Activated CD8-positive, alpha-beta T cell treated with anti-CD3 and anti-CD28 coated beads, Interleukin-2, amount 10 ng/mL, durations not matched to agents 7 days and 5 days (primary cell): ENCODE results near the gene CDK6. TPM values are rescaled to one million over a fixed set of nuclear protein-coding genes. Genes with fewer than 3 reads are reported as not detected.

Source experiments
- ATAC-seq: fragments of 150-1000 bp; cut with Tn5 transposase; one replicate; pipeline ENCODE4 v1.10.0; 2021; ENCODE audit warnings: moderate library complexity
- CTCF ChIA-PET: fragments of 350-600 bp; sonication (Branson Sonifier 250); formaldehyde crosslinking; loops from one replicate; lab custom pipeline; 2021; ENCODE audit warnings: antibody characterized with exemption; lab: Charles Lee
- POLR2A ChIA-PET: fragments of 350-600 bp; sonication (Branson Sonifier 250); formaldehyde crosslinking; loops from one replicate; lab custom pipeline; 2021; ENCODE audit warnings: antibody characterized with exemption; lab: Charles Lee
- DNase-seq: peaks from one replicate; pipeline ENCODE4 v3.0.0-alpha.2; 2020
- H3K27ac Mint-ChIP-seq: one replicate; pipeline ENCODE4 v1.8.0; 2021; ENCODE audit warnings: mild to moderate bottlenecking, mixed read lengths
- H3K27me3 Mint-ChIP-seq: one replicate; pipeline ENCODE4 v1.8.0; 2021; ENCODE audit warnings: low read depth, mixed read lengths
- H3K36me3 Mint-ChIP-seq: one replicate; pipeline ENCODE4 v1.8.0; 2021; ENCODE audit warnings: low read depth, mixed read lengths
- H3K4me1 Mint-ChIP-seq: one replicate; pipeline ENCODE4 v1.8.0; 2021; ENCODE audit warnings: low read depth, mixed read lengths
- H3K4me3 Mint-ChIP-seq: one replicate; pipeline ENCODE4 v1.8.0; 2021; ENCODE audit warnings: mild to moderate bottlenecking, mixed read lengths
- H3K9me3 Mint-ChIP-seq: one replicate; pipeline ENCODE4 v1.8.0; 2022; ENCODE audit warnings: mixed read lengths; ENCODE audit not compliant: insufficient read depth
- total RNA-seq, 2 experiments: library from RNA; stranded (reverse); gene quantifications; one replicate each; pipeline ENCODE4 v1.2.3, GENCODE V29; 2021

CDK6 gene
- total RNA-seq, 2 experiments from 2014 or later = 159 to 160 TPM

DNA sequence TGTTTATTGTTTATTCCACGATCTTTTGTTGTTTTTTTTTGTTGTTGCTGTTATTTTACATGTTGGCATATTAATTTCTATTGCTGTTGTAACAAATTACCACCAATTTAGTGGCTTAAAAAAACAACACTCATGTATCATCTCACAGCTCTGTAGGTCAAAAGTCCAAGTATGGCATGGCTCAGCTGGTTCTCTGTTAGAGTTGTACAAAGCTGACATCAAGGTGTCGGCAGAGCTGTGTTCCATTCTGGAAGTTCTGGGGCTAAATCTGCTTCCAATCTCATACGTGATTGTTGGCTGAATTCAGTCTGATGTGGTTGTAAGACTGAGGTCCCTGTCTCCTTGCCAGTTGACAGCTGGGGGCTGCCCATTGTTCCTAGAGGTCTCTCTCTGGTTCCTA is 186.0 kb downstream of the CDK6 start:
- H3K36me3 Mint-ChIP-seq = peaks cover 69% of the 10 kb centered on the region
- ATAC-seq (no peak), DNase-seq (no peak)
- ChIA-PET CTCF (interaction anchor here (1.3 to 2.1 kb wide), 2 partner anchors 9 to 33 kb away, joined by 3 to 5 read pairs; no protein-coding TSS in a partner anchor), POLR2A (interaction anchor here (0.6 to 1.6 kb wide), 3 partner anchors 35 to 801 kb away, joined by 3 to 5 read pairs (median 4); partner anchors contain the start of genes PEX1 and RBM48)
- H3K27ac Mint-ChIP-seq = no peak overlapping the region
- H3K4me1 Mint-ChIP-seq = peaks cover 71% of the 10 kb centered on the region
- no peaks in the 10 kb centered on the region for H3K27me3 Mint-ChIP-seq
- H3K9me3 Mint-ChIP-seq = no peaks in the 10 kb centered on the region
- H3K4me3 Mint-ChIP-seq = no peak overlapping the region

DNA sequence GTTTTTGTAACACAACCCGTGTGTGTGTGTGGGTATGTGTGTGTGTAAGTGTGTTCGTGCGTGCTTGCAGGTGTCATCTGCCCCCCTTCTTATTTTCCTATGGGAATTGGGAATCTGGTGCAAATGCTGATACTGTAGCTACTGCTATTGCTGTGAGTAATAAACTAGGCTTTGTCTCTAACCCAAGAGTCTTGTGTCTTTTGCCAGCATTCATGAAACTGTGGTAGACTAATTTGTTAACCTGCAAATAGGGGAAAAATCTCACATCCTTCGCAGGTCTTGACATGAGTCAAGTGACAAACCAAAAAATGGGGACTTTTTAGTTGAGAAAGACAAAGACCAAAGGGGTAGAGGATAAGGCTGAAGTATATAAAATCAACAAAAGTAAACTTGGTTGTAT is 188.3 kb downstream of the CDK6 start:
- DNase-seq (no peak), ATAC-seq (no peak)
- ChIA-PET CTCF (interaction anchor here (1.0 to 1.2 kb wide), 2 partner anchors 15 to 27 kb away, joined by 3 to 5 read pairs; no protein-coding TSS in a partner anchor), POLR2A (no interaction called here)
- H3K4me3 Mint-ChIP-seq = no peak overlapping the region
- H3K4me1 Mint-ChIP-seq = peaks cover 80% of the 10 kb centered on the region
- H3K27ac Mint-ChIP-seq = peak overlapping the region; percentile 40
- no peaks in the 10 kb centered on the region for H3K27me3 Mint-ChIP-seq
- H3K36me3 Mint-ChIP-seq = peaks cover 79% of the 10 kb centered on the region
- H3K9me3 Mint-ChIP-seq = peaks cover 5% of the 10 kb centered on the region

DNA sequence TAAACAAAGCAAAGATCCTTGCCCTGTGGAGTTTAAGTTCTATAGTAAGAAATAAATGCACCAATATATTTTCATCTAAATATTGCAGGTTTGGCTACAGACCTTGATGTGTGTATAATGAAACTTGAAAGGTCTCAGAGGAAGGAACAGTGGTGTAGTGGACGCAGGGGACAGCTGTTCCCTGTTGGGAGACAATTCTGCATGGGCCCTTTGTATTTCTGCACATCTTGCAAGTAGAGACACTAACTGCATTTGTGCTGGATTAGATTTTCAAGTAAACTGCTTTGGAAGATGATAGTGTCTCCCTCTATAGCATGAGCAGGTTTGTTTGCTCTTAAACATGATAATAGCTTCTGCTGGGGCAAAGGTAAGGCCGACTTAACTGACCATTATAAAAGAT is 188.7 kb downstream of the CDK6 start:
- peak overlapping the region; percentile 40 for H3K27ac Mint-ChIP-seq
- ATAC-seq (no peak), DNase-seq (no peak)
- H3K4me1 Mint-ChIP-seq = peaks cover 81% of the 10 kb centered on the region
- H3K9me3 Mint-ChIP-seq = peaks cover 5% of the 10 kb centered on the region
- peaks cover 79% of the 10 kb centered on the region for H3K36me3 Mint-ChIP-seq
- CTCF ChIA-PET = interaction anchor here (1.0 to 1.2 kb wide), 2 partner anchors 15 to 26 kb away, joined by 3 to 5 read pairs; no protein-coding TSS in a partner anchor
- POLR2A ChIA-PET = no interaction called here
- H3K4me3 Mint-ChIP-seq = no peak overlapping the region
- no peaks in the 10 kb centered on the region for H3K27me3 Mint-ChIP-seq

DNA sequence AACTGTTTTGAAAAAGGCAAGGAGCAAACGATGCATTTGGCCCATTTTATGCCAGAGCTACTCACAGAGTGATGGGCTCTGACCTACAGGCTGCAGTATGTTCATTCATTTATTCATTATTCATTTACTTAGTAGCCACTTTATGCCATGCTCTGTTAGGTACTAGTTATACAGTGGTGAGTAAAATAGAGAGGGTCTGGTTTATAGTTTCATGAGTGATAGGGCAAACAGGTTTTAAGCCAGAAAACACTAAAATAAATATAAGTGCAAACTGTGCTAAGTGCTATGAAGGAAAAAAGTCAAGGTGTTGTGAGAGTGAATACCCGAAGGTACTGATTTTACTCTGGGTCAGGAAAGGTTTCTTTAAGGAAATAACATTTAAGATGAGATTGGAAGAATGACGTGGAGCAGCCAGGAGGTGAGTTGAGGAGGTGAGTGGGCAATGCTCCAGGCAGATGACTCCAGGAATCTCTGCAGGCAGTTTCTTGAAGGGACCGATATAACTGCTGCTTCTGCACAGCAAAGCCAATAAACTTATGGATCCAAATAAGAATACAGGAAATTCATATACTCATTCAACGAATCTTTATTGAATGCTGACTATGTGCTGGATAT is 189.3 kb downstream of the CDK6 start:
- peak overlapping the region; percentile 27 for H3K27ac Mint-ChIP-seq
- DNase-seq (no peak), ATAC-seq (no peak)
- peaks cover 5% of the 10 kb centered on the region for H3K9me3 Mint-ChIP-seq
- H3K4me3 Mint-ChIP-seq = no peak overlapping the region
- peaks cover 80% of the 10 kb centered on the region for H3K36me3 Mint-ChIP-seq
- ChIA-PET POLR2A (no interaction called here), CTCF (interaction anchor here (1.2 to 1.5 kb wide), 2 partner anchors 26 to 34 kb away, joined by 3 to 5 read pairs; no protein-coding TSS in a partner anchor)
- H3K27me3 Mint-ChIP-seq = no peaks in the 10 kb centered on the region
- peaks cover 81% of the 10 kb centered on the region for H3K4me1 Mint-ChIP-seq

DNA sequence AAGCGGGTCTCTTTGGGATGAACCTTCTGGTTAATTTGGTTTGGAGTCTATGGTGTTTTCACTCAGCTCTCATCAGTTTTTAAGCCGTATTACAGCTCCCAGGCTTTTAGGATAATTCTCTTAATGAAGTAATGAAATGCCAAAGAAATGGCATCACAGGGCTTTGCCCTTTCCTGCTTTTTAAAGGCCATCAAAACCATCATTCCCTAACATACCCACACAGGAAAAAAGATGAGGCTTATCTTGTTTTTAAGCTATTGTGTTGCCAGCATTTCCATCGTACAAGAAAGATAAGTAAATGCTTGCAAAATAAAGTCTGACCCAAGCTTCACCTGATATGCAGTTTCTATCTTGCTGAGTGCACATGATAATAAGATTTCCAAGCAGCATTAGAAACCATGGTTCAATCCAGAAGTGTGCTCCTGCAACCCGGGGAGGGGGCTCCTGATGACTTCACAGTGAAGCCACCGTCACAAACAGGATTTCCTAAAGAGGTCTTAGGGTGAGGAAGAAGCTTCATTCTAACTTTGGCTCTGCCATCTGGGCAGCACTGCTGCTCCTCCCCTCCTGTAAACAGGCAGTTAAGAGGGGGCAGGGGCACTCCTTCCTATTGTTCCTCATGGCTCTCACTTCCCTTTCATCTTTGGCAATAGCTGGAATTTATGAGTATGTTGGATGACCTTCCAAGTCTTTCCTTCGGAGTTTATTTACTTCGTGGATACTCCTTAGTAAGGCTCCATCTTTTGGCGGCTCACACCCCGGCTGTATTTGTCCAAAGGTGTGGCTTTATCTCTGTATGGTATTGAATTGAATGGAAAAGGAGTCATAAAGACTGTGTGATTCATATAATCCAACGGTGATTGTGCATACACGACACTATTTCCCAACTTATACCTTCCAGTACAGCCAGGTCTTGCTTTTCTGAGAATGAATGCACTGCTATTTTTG is 191.0 kb downstream of the CDK6 start:
- Mint-ChIP-seq H3K27me3 (no peaks in the 10 kb centered on the region), H3K4me1 (peaks cover 91% of the 10 kb centered on the region), H3K4me3 (no peak overlapping the region), H3K36me3 (peaks cover 76% of the 10 kb centered on the region), H3K27ac (peak overlapping the region; percentile 80), H3K9me3 (peaks cover 5% of the 10 kb centered on the region)
- POLR2A ChIA-PET = interaction anchor here (1.0 to 1.5 kb wide), 4 partner anchors 12 to 167 kb away, joined by 3 to 4 read pairs (median 3); no protein-coding TSS in a partner anchor
- CTCF ChIA-PET = interaction anchor here (1.0 to 2.0 kb wide), 6 partner anchors 10 to 188 kb away, joined by 5 to 6 read pairs (median 6); no protein-coding TSS in a partner anchor
- DNase-seq = no peak
- ATAC-seq = no peak

DNA sequence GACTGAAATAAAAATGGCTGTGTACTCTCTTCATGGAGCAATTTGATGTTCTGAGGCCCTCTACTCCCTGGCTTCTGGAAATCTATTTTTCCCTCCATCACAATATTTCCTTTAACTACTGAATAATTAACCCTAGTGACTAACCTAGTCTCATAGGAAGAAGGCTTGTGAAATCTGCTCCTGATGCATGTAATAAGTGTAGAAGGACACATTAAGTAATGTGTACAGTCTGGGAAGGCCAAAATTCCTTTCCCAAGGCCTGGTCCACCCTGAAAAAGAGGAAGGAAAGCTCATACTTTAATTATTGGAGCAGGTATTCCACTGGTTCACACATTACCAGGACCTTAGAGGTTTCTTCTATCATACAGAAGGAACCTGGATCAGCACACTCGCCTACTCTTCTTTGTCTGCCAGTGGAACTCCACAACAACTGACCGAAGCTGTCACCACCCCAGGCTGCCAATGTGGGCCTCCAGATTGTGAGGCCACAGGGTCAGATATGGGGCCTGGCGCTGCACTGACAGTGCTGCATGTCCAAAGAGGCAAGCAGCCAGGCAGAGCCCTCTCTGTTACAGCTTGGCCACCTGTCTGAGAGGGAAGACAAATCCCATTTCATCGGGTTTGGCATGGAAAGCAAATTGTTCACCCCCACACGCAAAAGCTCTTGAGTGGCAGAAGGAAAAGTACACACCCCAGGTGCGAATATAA is 191.8 kb downstream of the CDK6 start:
- ChIA-PET CTCF (interaction anchor here (1.0 to 2.0 kb wide), 6 partner anchors 10 to 188 kb away, joined by 5 to 6 read pairs (median 6); no protein-coding TSS in a partner anchor), POLR2A (interaction anchor here (1.1 to 3.6 kb wide), 4 partner anchors 11 to 168 kb away, joined by 3 to 21 read pairs (median 4); no protein-coding TSS in a partner anchor)
- DNase-seq = no peak
- H3K36me3 Mint-ChIP-seq = peaks cover 70% of the 10 kb centered on the region
- H3K27me3 Mint-ChIP-seq = no peaks in the 10 kb centered on the region
- ATAC-seq = no peak
- peaks cover 94% of the 10 kb centered on the region for H3K4me1 Mint-ChIP-seq
- no peak overlapping the region for H3K4me3 Mint-ChIP-seq
- peaks cover 5% of the 10 kb centered on the region for H3K9me3 Mint-ChIP-seq
- H3K27ac Mint-ChIP-seq = peak overlapping the region; percentile 80

DNA sequence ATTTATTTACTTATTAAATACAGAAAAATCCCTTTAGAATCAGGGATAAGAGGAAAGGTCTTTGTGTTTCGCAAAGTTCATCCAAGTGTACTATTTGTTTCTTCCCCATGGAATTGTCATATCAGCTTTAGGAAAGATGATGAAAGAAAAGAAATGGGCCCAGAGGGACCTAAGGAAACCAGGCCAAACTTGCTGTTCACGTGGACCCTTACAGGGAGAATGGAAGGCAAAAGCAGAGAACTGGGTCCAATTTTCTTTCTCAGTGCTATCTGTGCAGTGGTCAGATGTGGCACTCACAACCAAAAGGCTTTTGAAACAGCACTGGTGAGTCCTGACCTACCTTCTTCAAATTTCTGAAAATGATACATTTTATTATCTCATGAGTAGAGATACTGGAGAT is 192.6 kb downstream of the CDK6 start:
- Mint-ChIP-seq H3K4me1 (peaks cover 95% of the 10 kb centered on the region), H3K27me3 (no peaks in the 10 kb centered on the region), H3K9me3 (peaks cover 5% of the 10 kb centered on the region), H3K27ac (peak overlapping the region; percentile 31), H3K36me3 (peaks cover 72% of the 10 kb centered on the region), H3K4me3 (no peak overlapping the region)
- ATAC-seq (no peak), DNase-seq (no peak)
- CTCF ChIA-PET = interaction anchor here (1.3 to 2.0 kb wide), 6 partner anchors 12 to 189 kb away, joined by 3 to 7 read pairs (median 6); no protein-coding TSS in a partner anchor
- POLR2A ChIA-PET = interaction anchor here (1.0 to 3.6 kb wide), 4 partner anchors 9 to 42 kb away, joined by 3 to 21 read pairs (median 4); no protein-coding TSS in a partner anchor

DNA sequence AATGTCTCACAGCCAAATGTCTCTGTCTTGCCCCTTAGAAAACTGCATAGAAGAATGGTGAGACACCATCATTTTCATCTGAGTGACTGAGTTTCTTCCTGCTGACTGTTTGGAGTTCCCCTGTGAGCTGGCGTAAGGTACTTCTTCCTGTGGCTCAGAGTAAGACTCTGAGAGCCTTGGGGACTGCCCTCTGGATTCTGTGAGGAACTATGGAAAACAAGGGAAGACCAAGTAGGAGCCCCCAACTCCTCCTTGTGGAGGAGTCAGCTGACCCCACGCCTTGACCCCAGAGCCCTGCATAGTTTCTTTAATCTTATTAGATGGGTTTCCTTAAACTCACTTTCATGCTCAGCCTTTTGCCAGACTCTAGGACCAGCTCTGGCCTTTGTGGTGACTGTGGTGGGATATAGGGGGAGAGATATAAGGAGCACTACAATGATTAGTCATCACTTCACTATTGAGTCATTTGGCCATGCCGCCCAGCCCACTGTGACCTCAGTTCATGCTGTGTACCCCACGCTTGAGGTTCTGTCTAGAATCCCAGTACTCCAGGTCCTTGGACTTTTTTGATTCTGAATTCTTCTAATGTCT is 194.4 kb downstream of the CDK6 start:
- peak; percentile 74 for ATAC-seq
- Mint-ChIP-seq H3K36me3 (peaks cover 68% of the 10 kb centered on the region), H3K4me3 (peak overlapping the region; percentile 64)

DNA sequence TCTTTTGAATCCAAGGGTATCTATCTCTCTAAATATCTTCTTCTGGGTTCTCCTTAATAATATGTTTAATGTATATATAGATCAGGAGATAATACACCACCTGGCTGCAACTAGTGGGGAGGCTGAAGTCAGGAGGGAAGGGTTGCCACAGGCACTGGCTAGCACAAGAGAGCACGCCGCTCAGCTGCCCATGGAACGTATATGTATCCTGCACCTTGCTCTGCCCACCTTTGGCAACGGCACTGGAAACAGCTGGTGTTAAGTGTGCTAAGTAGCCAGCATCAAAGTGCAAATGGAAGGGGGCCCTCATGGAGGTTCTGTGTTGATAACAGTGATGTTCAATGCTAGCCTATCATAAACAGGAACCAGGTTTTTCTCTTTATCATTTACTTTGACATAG is 196.4 kb downstream of the CDK6 start:
- CTCF ChIA-PET = interaction anchor here (0.9 to 4.6 kb wide), 4 partner anchors 19 to 193 kb away, joined by 3 to 23 read pairs (median 8); no protein-coding TSS in a partner anchor
- H3K27ac Mint-ChIP-seq = peak overlapping the region; percentile 44
- H3K9me3 Mint-ChIP-seq = peaks cover 5% of the 10 kb centered on the region
- POLR2A ChIA-PET = interaction anchor here (1.0 to 1.6 kb wide), 3 partner anchors 9 to 44 kb away, joined by 4 to 8 read pairs (median 6); no protein-coding TSS in a partner anchor
- ATAC-seq = peak; percentile 9
- H3K27me3 Mint-ChIP-seq = no peaks in the 10 kb centered on the region
- no peak for DNase-seq
- peaks cover 86% of the 10 kb centered on the region for H3K4me1 Mint-ChIP-seq
- H3K4me3 Mint-ChIP-seq = no peak overlapping the region
- H3K36me3 Mint-ChIP-seq = peaks cover 65% of the 10 kb centered on the region

More for the DNA sequence above, 194.4 kb downstream of the CDK6 start:
- Mint-ChIP-seq H3K27ac (peak overlapping the region; percentile 94), H3K27me3 (no peaks in the 10 kb centered on the region), H3K9me3 (peaks cover 5% of the 10 kb centered on the region), H3K4me1 (peaks cover 91% of the 10 kb centered on the region)
- POLR2A ChIA-PET = interaction anchor here (0.7 to 3.6 kb wide), 7 partner anchors 9 to 191 kb away, joined by 3 to 21 read pairs (median 4); no protein-coding TSS in a partner anchor
- CTCF ChIA-PET = interaction anchor here (1.0 to 4.6 kb wide), 9 partner anchors 8 to 191 kb away, joined by 3 to 23 read pairs (median 5); no protein-coding TSS in a partner anchor
- peak; percentile 73 for DNase-seq

DNA sequence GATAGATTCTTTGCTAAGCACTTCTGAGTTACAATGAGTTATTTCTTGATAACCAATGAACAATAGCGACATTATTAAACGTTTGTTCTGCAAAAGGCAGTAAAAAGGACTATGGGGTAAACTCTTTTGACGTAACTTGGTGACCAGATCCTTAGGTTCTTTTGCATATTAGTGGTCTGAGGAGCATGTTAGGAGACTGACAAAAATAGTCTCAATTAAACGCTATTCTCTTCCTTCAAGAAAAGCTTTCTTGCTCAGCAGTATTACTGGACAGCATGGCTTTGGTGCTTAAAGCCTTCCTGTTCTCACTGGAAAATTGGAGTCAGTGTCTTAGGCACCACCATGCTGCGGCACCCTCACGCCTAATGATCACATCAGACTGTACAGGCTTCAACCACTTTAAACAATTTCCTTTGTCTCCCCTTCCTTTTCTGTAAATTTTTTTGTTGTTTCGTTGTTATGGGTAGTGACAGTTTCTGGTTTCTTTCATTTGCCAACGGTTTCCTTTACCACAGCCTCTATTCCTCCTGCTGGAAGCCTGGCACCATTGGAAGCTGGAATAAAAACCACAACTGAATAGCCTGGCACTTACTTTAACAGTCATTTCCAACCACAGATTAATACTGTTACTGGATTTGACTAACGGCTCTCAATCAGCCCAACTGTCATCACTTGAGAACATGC is 197.0 kb downstream of the CDK6 start:
- Mint-ChIP-seq H3K36me3 (peaks cover 59% of the 10 kb centered on the region), H3K27ac (peak overlapping the region; percentile 87), H3K27me3 (no peaks in the 10 kb centered on the region), H3K4me1 (peaks cover 84% of the 10 kb centered on the region), H3K4me3 (peak overlapping the region; percentile 11), H3K9me3 (peaks cover 5% of the 10 kb centered on the region)
- ChIA-PET POLR2A (interaction anchor here (1.0 to 1.3 kb wide), 2 partner anchors 18 to 44 kb away, joined by 4 to 8 read pairs; no protein-coding TSS in a partner anchor), CTCF (interaction anchor here (3.0 to 4.6 kb wide), 2 partner anchors 18 to 45 kb away, joined by 7 to 23 read pairs; no protein-coding TSS in a partner anchor)
- ATAC-seq (peak; percentile 66), DNase-seq (peak; percentile 39)
